HepG2 (cell line): ENCODE results near the gene PFKL. TPM values are rescaled to one million over a fixed set of nuclear protein-coding genes. Genes with fewer than 3 reads are reported as not detected.
A peak's percentile ranks its signal among the peaks of the same experiment; 100 is the strongest.

Experiments
- ATAC-seq: fragments of 200-7000 bp; cut with Tn5 transposase; 3 replicates; pipeline ENCODE4 v1.9.1; 2020; ENCODE audit warnings: mild to moderate bottlenecking, moderate library complexity
- BruUV-seq: library from RNA; stranded (reverse); fragments of 400-500 nt; replicated peaks from 2 replicates; lab custom pipeline; 2021; lab: Mats Ljungman, UMichigan
- CTCF ChIA-PET: fragments of 300-600 bp; formaldehyde crosslinking; extraction: SDS; loops from one replicate; lab custom pipeline; 2021; ENCODE audit warnings: low total read pairs, inconsistent platforms, low intra/inter-chr PET ratio; lab: Yijun Ruan, JAX
- POLR2A ChIA-PET: fragments of 350-600 bp; sonication (Branson Sonifier 250); formaldehyde crosslinking; loops from one replicate; lab custom pipeline; 2020; ENCODE audit warnings: antibody characterized with exemption, inconsistent platforms; lab: Yijun Ruan, JAX
- DNase-seq: peaks from one replicate; pipeline ENCODE4 v3.0.0-alpha.2; 2015; ENCODE audit warnings: low spot score
- FAIRE-seq: peaks from 3 replicates; lab custom pipeline; 2011; peaks lifted over from hg19 to GRCh38; lab: Jason Lieb, UNC
- H2AFZ ChIP-seq: one replicate; pipeline ENCODE4 v1.6.1; 2011; ENCODE audit warnings: low read length, inconsistent platforms
- H3K27ac ChIP-seq: fragments of 300-600 bp; 3 replicates; pipeline ENCODE4 v1.8.0; 2011; ENCODE audit warnings: mixed run types, mild to moderate bottlenecking, mixed read lengths, low read length, inconsistent platforms; ENCODE audit not compliant: insufficient read depth; ENCODE audit errors: extremely low read length
- H3K27me3 ChIP-seq, 2 experiments: fragments of 200-600 bp in 1 of 2; 2 replicates in 1 of 2; 3 replicates in 1 of 2; pipeline versions ENCODE4 v1.6.0 to v1.8.0; 2011; ENCODE audit warnings: low read length in 2 of 2, mild to moderate bottlenecking in 2 of 2, moderate library complexity in 2 of 2, inconsistent platforms in 1 of 2; ENCODE audit not compliant: insufficient read depth in 2 of 2, control insufficient read depth in 1 of 2
- H3K36me3 ChIP-seq, 2 experiments: fragments of 200-600 bp in 1 of 2; replicated peaks in 1 of 2; 2 replicates in 1 of 2; 3 replicates in 1 of 2; pipeline versions ENCODE4 v1.5.1 to v1.8.0; 2011; ENCODE audit warnings: low read length in 2 of 2, inconsistent platforms in 1 of 2; ENCODE audit not compliant: insufficient read depth in 2 of 2, control insufficient read depth in 1 of 2
- H3K4me1 ChIP-seq: 2 replicates; pipeline ENCODE4 v1.5.1; 2012; ENCODE audit warnings: low read length, inconsistent platforms; ENCODE audit not compliant: insufficient read depth
- H3K4me2 ChIP-seq: 2 replicates; pipeline ENCODE4 v1.6.0; 2011; ENCODE audit warnings: low read depth, low read length, inconsistent platforms
- H3K4me3 ChIP-seq, 3 experiments: fragments of 200-600 bp in 1 of 3; sonication (generic), shearing (Covaris generic) in 1 of 3; replicated peaks in 1 of 3; 2 replicates each; pipeline ENCODE4 v1.5.1; 2011 to 2016; ENCODE audit warnings: low read length in 3 of 3, inconsistent platforms in 2 of 3, low read depth in 2 of 3, mild to moderate bottlenecking in 2 of 3, control low read depth in 1 of 3, mixed read lengths in 1 of 3; ENCODE audit not compliant: insufficient read depth in 1 of 3
- H3K79me2 ChIP-seq: one replicate; pipeline ENCODE4 v1.6.1; 2011; ENCODE audit warnings: low read length, inconsistent platforms; ENCODE audit not compliant: insufficient read depth
- H3K9ac ChIP-seq: 2 replicates; pipeline ENCODE4 v1.6.0; 2011; ENCODE audit warnings: mild to moderate bottlenecking, low read depth, low read length, inconsistent platforms; ENCODE audit not compliant: insufficient read depth
- H3K9me3 ChIP-seq: 2 replicates; pipeline ENCODE4 v1.5.1; 2012; ENCODE audit warnings: mild to moderate bottlenecking, low read length
- H4K20me1 ChIP-seq: 2 replicates; pipeline ENCODE4 v1.6.0; 2011; ENCODE audit warnings: inconsistent platforms, mild to moderate bottlenecking, low read length, moderate library complexity; ENCODE audit not compliant: insufficient read depth
- AGO2 ChIP-seq: fragments of 200-400 bp; formaldehyde crosslinking; optimal IDR thresholded peaks from 2 replicates; pipeline ENCODE3; 2017; ENCODE audit warnings: mild to moderate bottlenecking, low read depth, low read length, moderate library complexity
- ARNT ChIP-seq: fragments of 450-650 bp; IDR thresholded peaks from 2 replicates; pipeline ENCODE4 v1.6.1; 2017
- ATF1 ChIP-seq: IDR thresholded peaks from 2 replicates; pipeline ENCODE4 v1.6.1; 2016; ENCODE audit warnings: mild to moderate bottlenecking, control low read depth
- ELF4 ChIP-seq: sonication (generic); formaldehyde crosslinking; IDR thresholded peaks from 2 replicates; pipeline ENCODE4 v1.5.0; 2020; ENCODE audit warnings: missing genetic modification reagents, mild to moderate bottlenecking, moderate library complexity, borderline replicate concordance
- IRF2 ChIP-seq: IDR thresholded peaks from 2 replicates; pipeline ENCODE4 v1.6.1; 2018; ENCODE audit warnings: missing genetic modification reagents, missing compliant biosample characterization
- RBFOX2 ChIP-seq: fragments of 200-400 bp; formaldehyde crosslinking; IDR thresholded peaks from 2 replicates; pipeline ENCODE4 v1.6.1; 2017; ENCODE audit warnings: low read depth, mild to moderate bottlenecking, low read length
- SP5 ChIP-seq: IDR thresholded peaks from 2 replicates; pipeline ENCODE4 v1.6.1; 2016; ENCODE audit warnings: low read depth, borderline replicate concordance
- SRSF4 ChIP-seq: fragments of 200-400 bp; formaldehyde crosslinking; IDR thresholded peaks from one replicate; pipeline ENCODE4 v1.6.1; 2018; ENCODE audit warnings: mild to moderate bottlenecking, low read depth, low read length, moderate library complexity; ENCODE audit not compliant: poor library complexity, severe bottlenecking
- ZFP36L2 ChIP-seq: sonication (generic); formaldehyde crosslinking; IDR thresholded peaks from 2 replicates; pipeline ENCODE4 v1.4.0; 2020; ENCODE audit warnings: missing genetic modification reagents
- ZNF362 ChIP-seq: sonication (generic); formaldehyde crosslinking; IDR thresholded peaks from 2 replicates; pipeline ENCODE4 v1.4.0; 2020; ENCODE audit warnings: missing genetic modification reagents, mild to moderate bottlenecking, borderline replicate concordance
- ZNF441 ChIP-seq: sonication (generic); formaldehyde crosslinking; IDR thresholded peaks from 2 replicates; pipeline ENCODE4 v1.7.0; 2021; ENCODE audit warnings: missing genetic modification reagents, borderline replicate concordance
- ZNF768 ChIP-seq: sonication (generic); formaldehyde crosslinking; IDR thresholded peaks from 2 replicates; pipeline ENCODE4 v1.4.0; 2020; ENCODE audit warnings: missing genetic modification reagents
- ZSCAN31 ChIP-seq: sonication (generic); formaldehyde crosslinking; IDR thresholded peaks from 2 replicates; pipeline ENCODE4 v1.5.0; 2020; ENCODE audit warnings: low read depth, mild to moderate bottlenecking, missing genetic modification reagents
- WGBS: methylation state at CpG from one replicate; pipeline ENCODE4 v1.1.6; 2017; ENCODE audit warnings: low lambda C conversion rate; 5-methylcytosine and 5-hydroxymethylcytosine counted together
- in situ Hi-C: cut with HindIII; loops from 2 replicates; pipeline ENCODE4 v1.10.0; 2017; ENCODE audit warnings: low pct_unique_long_range_greater_than_20kb; ENCODE audit not compliant: extremely low pct_ligation_motif_present
- intact Hi-C: fragments of 100-400 bp; cut with micrococcal nuclease; formaldehyde crosslinking; loops from one replicate; pipeline ENCODE4 v1.10.0; 2022; ENCODE audit not compliant: unreplicated experiment
- polyA plus RNA-seq, 8 experiments: library from polyadenylated mRNA; depleted of rRNA in 3 of 8; stranded (reverse) in 7 of 8; unstranded in 1 of 8; fragments of >200 nt; fragmentation: Illumina TruSeq in 4 of 8; extraction: Trizol in 4 of 8; gene quantifications; 2 replicates each; pipeline versions ENCODE4 v1.2.1 to v1.2.3, GENCODE V29; 2011 to 2016; ENCODE audit warnings: low read depth in 4 of 8, missing spikeins in 1 of 8, mixed read lengths in 1 of 8; ENCODE audit not compliant: insufficient read depth in 1 of 8
- total RNA-seq, 5 experiments: library from RNA; depleted of rRNA; stranded (reverse); fragments of >200 nt; fragmentation: Illumina TruSeq; extraction: Trizol; gene quantifications; 2 replicates each; pipeline ENCODE4 v1.2.3, GENCODE V29; 2016; ENCODE audit warnings: low read depth in 1 of 5
- TF ChIP-seq, protein P1 (sequence below): sonication (generic); formaldehyde crosslinking; IDR thresholded peaks from 2 replicates; pipeline ENCODE4 v1.8.1; 2022; ENCODE audit warnings: low read depth, mild to moderate bottlenecking, missing genetic modification reagents
- TF ChIP-seq, protein P2 (sequence below): sonication (generic); formaldehyde crosslinking; IDR thresholded peaks from 2 replicates; pipeline ENCODE4 v1.4.0; 2020; ENCODE audit warnings: mild to moderate bottlenecking, missing genetic modification reagents
- TF ChIP-seq, protein P3 (sequence below): sonication (generic); formaldehyde crosslinking; IDR thresholded peaks from 2 replicates; pipeline ENCODE4 v1.4.0; 2020; ENCODE audit warnings: missing genetic modification reagents

The PFKL gene
- total and polyA plus RNA-seq, 2 of the 13 experiments (the other 11 are each of a cell fraction or from before 2014, with no cell fraction given) = 92.8 to 106 TPM

- TF ChIP-seq, protein P1, sequence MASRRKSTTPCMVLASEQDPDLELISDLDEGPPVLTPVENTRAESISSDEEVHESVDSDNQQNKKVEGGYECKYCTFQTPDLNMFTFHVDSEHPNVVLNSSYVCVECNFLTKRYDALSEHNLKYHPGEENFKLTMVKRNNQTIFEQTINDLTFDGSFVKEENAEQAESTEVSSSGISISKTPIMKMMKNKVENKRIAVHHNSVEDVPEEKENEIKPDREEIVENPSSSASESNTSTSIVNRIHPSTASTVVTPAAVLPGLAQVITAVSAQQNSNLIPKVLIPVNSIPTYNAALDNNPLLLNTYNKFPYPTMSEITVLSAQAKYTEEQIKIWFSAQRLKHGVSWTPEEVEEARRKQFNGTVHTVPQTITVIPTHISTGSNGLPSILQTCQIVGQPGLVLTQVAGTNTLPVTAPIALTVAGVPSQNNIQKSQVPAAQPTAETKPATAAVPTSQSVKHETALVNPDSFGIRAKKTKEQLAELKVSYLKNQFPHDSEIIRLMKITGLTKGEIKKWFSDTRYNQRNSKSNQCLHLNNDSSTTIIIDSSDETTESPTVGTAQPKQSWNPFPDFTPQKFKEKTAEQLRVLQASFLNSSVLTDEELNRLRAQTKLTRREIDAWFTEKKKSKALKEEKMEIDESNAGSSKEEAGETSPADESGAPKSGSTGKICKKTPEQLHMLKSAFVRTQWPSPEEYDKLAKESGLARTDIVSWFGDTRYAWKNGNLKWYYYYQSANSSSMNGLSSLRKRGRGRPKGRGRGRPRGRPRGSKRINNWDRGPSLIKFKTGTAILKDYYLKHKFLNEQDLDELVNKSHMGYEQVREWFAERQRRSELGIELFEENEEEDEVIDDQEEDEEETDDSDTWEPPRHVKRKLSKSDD = 0 out of 2 replicates have a peak, but pooled peaks have one; percentile 67
- TF ChIP-seq SRSF4 (no peak), IRF2 (CRISPR knock-in tag) (peak; percentile 61; the same call in 1 of the 2 replicates)
These were observed 3.7 kb downstream of the PFKL start (continued) for GRCh38 chr21:44303490-44303981.

DNA sequence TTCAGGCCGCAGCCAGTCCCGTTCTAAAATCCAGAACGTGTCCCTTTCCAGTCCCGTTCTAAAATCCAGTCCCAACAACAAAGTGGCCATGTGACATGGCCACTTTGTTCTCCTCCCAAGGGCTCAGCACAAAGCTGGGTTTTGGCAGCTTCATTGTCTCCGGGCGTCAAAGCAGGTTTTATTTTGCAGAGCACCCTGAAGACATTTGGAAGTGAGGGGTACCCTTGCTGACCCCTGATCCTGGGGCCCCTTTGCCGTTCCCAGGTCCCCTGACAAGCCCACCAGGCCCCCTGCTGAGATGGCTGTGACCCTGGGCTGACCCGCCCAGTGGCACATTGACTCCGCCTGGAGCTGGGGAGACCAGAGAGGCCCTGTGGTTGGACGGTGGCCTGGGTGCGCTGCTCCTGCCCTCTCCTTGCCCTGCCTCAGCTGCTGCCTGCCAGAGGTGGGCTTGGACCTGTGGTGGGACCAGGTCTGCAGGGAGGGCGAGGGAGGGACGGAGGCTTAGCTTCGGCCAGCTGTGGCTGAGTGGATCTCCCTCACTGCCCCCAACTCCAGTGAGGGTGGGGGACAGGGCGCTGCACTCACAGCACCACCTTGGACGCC is 4.3 kb downstream of the PFKL start:
- WGBS = 94% methylated on average over 3 of the region's 16 CpGs
- ChIA-PET CTCF (no interaction called here), POLR2A (interaction anchor here (1.1 to 4.2 kb wide), 5 partner anchors 25 to 201 kb away, joined by 3 to 27 read pairs (median 6); partner anchors contain the start of gene CFAP410)
- Histone ChIP-seq H3K27ac (peak overlapping the region; percentile 87), H4K20me1 (peaks cover 14% of the 10 kb centered on the region; the same call in 1 of the 2 replicates), H3K79me2 (peaks cover 31% of the 10 kb centered on the region), H3K27me3 (no peaks in the 10 kb centered on the region), H2AFZ (no peak overlapping the region), H3K36me3 (peaks cover 4 to 21% of the 10 kb centered on the region in 2 experiments; a peak in 3 of 5 replicates), H3K9ac (peak overlapping the region; percentile 53), H3K4me2 (peak overlapping the region; percentile 97), H3K4me3 (peak overlapping the region in 1 of 3 experiments; percentile 80; a peak in 2 of 6 replicates), H3K9me3 (no peaks in the 10 kb centered on the region), H3K4me1 (peaks cover 50% of the 10 kb centered on the region)
- DNase-seq = no peak
- intact Hi-C loops = loop anchor here (10.0 kb wide), 1 partner anchor 181 kb away; no protein-coding TSS in a partner anchor
- no TSS peak for BruUV-seq
- ATAC-seq = no peak
- no peak for FAIRE-seq
- in situ Hi-C loops = loop anchor here (5.0 kb wide), 1 partner anchor 33 kb away; the partner anchor contains the start of gene CFAP410
- TF ChIP-seq ZSCAN31 (CRISPR knock-in tag) (0 out of 2 replicates have a peak, but pooled peaks have one; percentile 4), ELF4 (CRISPR knock-in tag) (no peak), ZNF768 (CRISPR knock-in tag) (peak; percentile 85; the same call in 1 of the 2 replicates), RBFOX2 (peak; percentile 51), ZFP36L2 (no peak), ZNF362 (no peak), SP5 (CRISPR knock-in tag) (0 out of 2 replicates have a peak, but pooled peaks have one; percentile 15), ARNT (no peak), AGO2 (peak; percentile 34), ATF1 (no peak), ZNF441 (no peak)
- TF ChIP-seq, protein P2, sequence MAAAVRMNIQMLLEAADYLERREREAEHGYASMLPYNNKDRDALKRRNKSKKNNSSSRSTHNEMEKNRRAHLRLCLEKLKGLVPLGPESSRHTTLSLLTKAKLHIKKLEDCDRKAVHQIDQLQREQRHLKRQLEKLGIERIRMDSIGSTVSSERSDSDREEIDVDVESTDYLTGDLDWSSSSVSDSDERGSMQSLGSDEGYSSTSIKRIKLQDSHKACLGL (CRISPR knock-in tag) = 0 out of 2 replicates have a peak, but pooled peaks have one; percentile 31
- TF ChIP-seq, protein P3, sequence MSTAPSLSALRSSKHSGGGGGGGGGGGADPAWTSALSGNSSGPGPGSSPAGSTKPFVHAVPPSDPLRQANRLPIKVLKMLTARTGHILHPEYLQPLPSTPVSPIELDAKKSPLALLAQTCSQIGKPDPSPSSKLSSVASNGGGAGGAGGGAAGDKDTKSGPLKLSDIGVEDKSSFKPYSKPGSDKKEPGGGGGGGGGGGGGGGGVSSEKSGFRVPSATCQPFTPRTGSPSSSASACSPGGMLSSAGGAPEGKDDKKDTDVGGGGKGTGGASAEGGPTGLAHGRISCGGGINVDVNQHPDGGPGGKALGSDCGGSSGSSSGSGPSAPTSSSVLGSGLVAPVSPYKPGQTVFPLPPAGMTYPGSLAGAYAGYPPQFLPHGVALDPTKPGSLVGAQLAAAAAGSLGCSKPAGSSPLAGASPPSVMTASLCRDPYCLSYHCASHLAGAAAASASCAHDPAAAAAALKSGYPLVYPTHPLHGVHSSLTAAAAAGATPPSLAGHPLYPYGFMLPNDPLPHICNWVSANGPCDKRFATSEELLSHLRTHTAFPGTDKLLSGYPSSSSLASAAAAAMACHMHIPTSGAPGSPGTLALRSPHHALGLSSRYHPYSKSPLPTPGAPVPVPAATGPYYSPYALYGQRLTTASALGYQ (CRISPR knock-in tag) = no peak
